Measurements from ENCODE around the gene PSD. TPM values are rescaled to one million over a fixed set of nuclear protein-coding genes. Genes with fewer than 3 reads are reported as not detected.

Gene PSD
- total and polyA plus RNA-seq, 2 donors (not counting 3 experiments of a cell fraction or from before 2014, with no cell fraction given): 0.10 to 0.40 TPM

- no peak overlapping the region for H3K9ac ChIP-seq (replicated peaks; ENCODE audit: extremely low read depth, insufficient read depth, low read length)
- no peaks in the 10 kb centered on the region for H3K27me3 ChIP-seq (ENCODE audit: control insufficient read depth in 2 of 2, insufficient read depth in 2 of 2, low read length in 2 of 2)
- H3K9me3 ChIP-seq (replicated peaks; ENCODE audit: control insufficient read depth, insufficient read depth, low read length): no peaks in the 10 kb centered on the region
- H3K4me1 ChIP-seq (ENCODE audit: control insufficient read depth, extremely low read depth, insufficient read depth, low read length): no peaks in the 10 kb centered on the region
- ChIA-PET POLR2A (interaction anchor here (0.7 kb wide), 1 partner anchor 549 kb away, joined by 8 read pairs; no protein-coding TSS in a partner anchor), CTCF (interaction anchor here (2.0 to 5.0 kb wide), 4 partner anchors 12 to 152 kb away, joined by 10 to 30 read pairs (median 14); partner anchors contain the start of gene NFKB2)
- no TSS peak for BruUV-seq (replicated peaks)
- DNase-seq (ENCODE audit: low read depth, low spot score) (no peak), FAIRE-seq (no peak)
- no peak overlapping the region for H3K27ac ChIP-seq (ENCODE audit: insufficient read depth, low read depth, low read length)
- H3K36me3 ChIP-seq (ENCODE audit: control insufficient read depth in 2 of 2, extremely low read depth in 1 of 2, insufficient read depth in 2 of 2, low read length in 2 of 2): peaks cover 4 to 30% of the 10 kb centered on the region in 2 experiments
- no peaks in the 10 kb centered on the region for H3K79me2 ChIP-seq (ENCODE audit: control insufficient read depth, insufficient read depth, low read length)
- no peaks in the 10 kb centered on the region for H4K20me1 ChIP-seq (replicated peaks; ENCODE audit: control insufficient read depth, extremely low read depth, insufficient read depth, low read length)
- TF ChIP-seq MYC (IDR thresholded peaks at IDR 0.05; ENCODE audit: low read depth, low read length): no peak
- TF ChIP-seq EZH2 (IDR thresholded peaks at IDR 0.05; ENCODE audit: borderline replicate concordance, low read depth, low read length, severe bottlenecking): no peak
- no peak for TF ChIP-seq CTCF (IDR thresholded peaks at IDR 0.05; ENCODE audit: extremely low read depth in 1 of 2, insufficient read depth in 1 of 2, low read depth in 1 of 2, low read length in 2 of 2)
- no peak for TF ChIP-seq MAX (IDR thresholded peaks at IDR 0.05; ENCODE audit: insufficient read depth, insufficient read length)
- no peak overlapping the region for H3K4me3 ChIP-seq (replicated peaks in 1 of 3; ENCODE audit: insufficient read depth in 1 of 3, low read depth in 1 of 3, low read length in 3 of 3)
- intact Hi-C loops (cut with micrococcal nuclease) (no loop called here), dilution Hi-C loops (cut with MboI; ENCODE audit: extremely low pct_ligation_motif_present, low sequenced_read_pairs) (no loop called here)
- H2AFZ ChIP-seq (ENCODE audit: low read depth, low read length): no peak overlapping the region
- no peak overlapping the region for H3K4me2 ChIP-seq (ENCODE audit: insufficient read depth, low read length)
- no peaks in the 10 kb centered on the region for H3K9me1 ChIP-seq (replicated peaks; ENCODE audit: control insufficient read depth, extremely low read depth, insufficient read depth, low read length)
Measured at GRCh38 chr10:102381983-102382382, 36.6 kb downstream of the PSD start.

GRCh38 chr10:102379383-102379782 lies 39.2 kb downstream of the PSD start:
- intact Hi-C loops (cut with micrococcal nuclease) (no loop called here), dilution Hi-C loops (cut with MboI; ENCODE audit: extremely low pct_ligation_motif_present, low sequenced_read_pairs) (no loop called here)
- H3K9me1 ChIP-seq (replicated peaks; ENCODE audit: control insufficient read depth, extremely low read depth, insufficient read depth, low read length): no peaks in the 10 kb centered on the region
- no peaks in the 10 kb centered on the region for H3K27me3 ChIP-seq (ENCODE audit: control insufficient read depth in 2 of 2, insufficient read depth in 2 of 2, low read length in 2 of 2)
- no TSS peak for BruUV-seq (replicated peaks)
- DNase-seq (ENCODE audit: low read depth, low spot score) (no peak), FAIRE-seq (no peak)
- H3K27ac ChIP-seq (ENCODE audit: insufficient read depth, low read depth, low read length): no peak overlapping the region
- H3K79me2 ChIP-seq (ENCODE audit: control insufficient read depth, insufficient read depth, low read length): no peaks in the 10 kb centered on the region
- H3K4me1 ChIP-seq (ENCODE audit: control insufficient read depth, extremely low read depth, insufficient read depth, low read length): no peaks in the 10 kb centered on the region
- H3K36me3 ChIP-seq (ENCODE audit: control insufficient read depth in 2 of 2, extremely low read depth in 1 of 2, insufficient read depth in 2 of 2, low read length in 2 of 2): peaks cover 14 to 44% of the 10 kb centered on the region in 2 experiments
- no peaks in the 10 kb centered on the region for H3K9me3 ChIP-seq (replicated peaks; ENCODE audit: control insufficient read depth, insufficient read depth, low read length)
- H3K4me3 ChIP-seq (replicated peaks in 1 of 3; ENCODE audit: insufficient read depth in 1 of 3, low read depth in 1 of 3, low read length in 3 of 3): no peak overlapping the region
- H2AFZ ChIP-seq (ENCODE audit: low read depth, low read length): no peak overlapping the region
- POLR2A ChIA-PET: no interaction called here
- H4K20me1 ChIP-seq (replicated peaks; ENCODE audit: control insufficient read depth, extremely low read depth, insufficient read depth, low read length): no peaks in the 10 kb centered on the region
- TF ChIP-seq POLR2A (IDR thresholded peaks at IDR 0.05; ENCODE audit: low read depth, low read length): no peak
- no peak for TF ChIP-seq GATA2 (IDR thresholded peaks at IDR 0.05; ENCODE audit: insufficient read depth, insufficient read length, low read depth, low read length)
- TF ChIP-seq POLR2AphosphoS5 (IDR thresholded peaks at IDR 0.05; ENCODE audit: insufficient read depth, low read depth, low read length): no peak
- no peak for TF ChIP-seq CTCF (IDR thresholded peaks at IDR 0.05; ENCODE audit: extremely low read depth in 1 of 2, insufficient read depth in 1 of 2, low read depth in 1 of 2, low read length in 2 of 2)
- no peak for TF ChIP-seq EZH2 (IDR thresholded peaks at IDR 0.05; ENCODE audit: borderline replicate concordance, low read depth, low read length, severe bottlenecking)
- TF ChIP-seq JUN (IDR thresholded peaks at IDR 0.05; ENCODE audit: borderline replicate concordance, insufficient read depth, insufficient read length, low read depth): no peak
- TF ChIP-seq MYC (IDR thresholded peaks at IDR 0.05; ENCODE audit: low read depth, low read length): no peak
- TF ChIP-seq FOS (IDR thresholded peaks at IDR 0.05; ENCODE audit: borderline replicate concordance, insufficient read depth, low read length): no peak
- TF ChIP-seq MAX (IDR thresholded peaks at IDR 0.05; ENCODE audit: insufficient read depth, insufficient read length): no peak
- CTCF ChIA-PET: interaction anchor here (2.6 kb wide), 1 partner anchor 149 kb away, joined by 12 read pairs; no protein-coding TSS in a partner anchor
- H3K4me2 ChIP-seq (ENCODE audit: insufficient read depth, low read length): no peak overlapping the region
- H3K9ac ChIP-seq (replicated peaks; ENCODE audit: extremely low read depth, insufficient read depth, low read length): no peak overlapping the region
